Sigmoid colon (tissue), 7 donors: ENCODE results near the gene KIF26B. TPM values are rescaled to one million over a fixed set of nuclear protein-coding genes. Genes with fewer than 3 reads are reported as not detected.

Experiments used
- DNase-seq: peaks from one replicate; pipeline ENCODE4 v3.0.0-alpha.2; 2019
- H3K27ac ChIP-seq, 4 donors: fragments of 200-600 bp; sonication (generic); one replicate each; pipeline ENCODE4 v1.5.1; 2016 to 2019; ENCODE audit warnings: mild to moderate bottlenecking in 1 of 4
- H3K27me3 ChIP-seq, 3 donors: fragments of 200-600 bp; sonication (generic); one replicate each; pipeline ENCODE4 v1.5.1; 2019; ENCODE audit warnings: mild to moderate bottlenecking in 1 of 3
- H3K36me3 ChIP-seq, 4 donors: fragments of 200-600 bp; sonication (generic); one replicate each; pipeline ENCODE4 v1.5.1; 2016 to 2019
- H3K4me1 ChIP-seq, 4 donors: fragments of 200-600 bp; sonication (generic); one replicate each; pipeline ENCODE4 v1.5.1; 2017 to 2019
- H3K4me3 ChIP-seq, 4 donors: fragments of 200-600 bp; sonication (generic); one replicate each; pipeline ENCODE4 v1.5.1; 2017 to 2019; ENCODE audit warnings: mild to moderate bottlenecking in 2 of 4, moderate library complexity in 1 of 4
- H3K9me3 ChIP-seq, 4 donors: fragments of 200-600 bp in 3 of 4; sonication (generic) in 3 of 4; one replicate each; pipeline versions ENCODE4 v1.5.1 to v1.6.1; 2013 to 2019
- EP300 ChIP-seq, 4 donors: sonication (generic); formaldehyde crosslinking; IDR thresholded peaks; one replicate each; pipeline ENCODE4 v1.6.1; 2017; ENCODE audit warnings: antibody characterized with exemption in 4 of 4
- POLR2A ChIP-seq, 2 donors: fragments of 450-650 bp; IDR thresholded peaks; one replicate each; pipeline ENCODE4 v1.6.1; 2016; ENCODE audit warnings: antibody characterized with exemption in 2 of 2, mild to moderate bottlenecking in 2 of 2, moderate library complexity in 2 of 2
- POLR2AphosphoS5 ChIP-seq, 4 donors: sonication (generic); formaldehyde crosslinking; IDR thresholded peaks; one replicate each; pipeline ENCODE4 v1.6.1; 2017; ENCODE audit warnings: antibody characterized with exemption in 4 of 4
- WGBS, 2 donors: extraction: QIAGEN DNeasy Blood & Tissue Kit; methylation state at CpG; one replicate each; pipeline ENCODE4 v1.1.7; 2013; 5-methylcytosine and 5-hydroxymethylcytosine counted together
- intact Hi-C: fragments of 100-400 bp; cut with DNase I; formaldehyde crosslinking; loops from one replicate; pipeline ENCODE4 v1.15.1; 2023
- polyA plus RNA-seq, 3 donors: library from polyadenylated mRNA; stranded (reverse); fragments of 200-250 nt; gene quantifications; one replicate each; pipeline ENCODE4 v1.2.3, GENCODE V29; 2013
- total RNA-seq, 4 donors: library from RNA; depleted of rRNA; stranded (reverse); fragments of >200 nt; gene quantifications; one replicate each; pipeline ENCODE4 v1.1.0, GENCODE V29; 2016
- TF ChIP-seq, protein P1 (sequence below), 4 experiments: fragments of 450-650 bp in 3 of 4; fragments of 200-600 bp in 1 of 4; IDR thresholded peaks; one replicate each; pipeline ENCODE4 v1.5.1; 2016 to 2019; ENCODE audit warnings: antibody characterized with exemption in 4 of 4, mild to moderate bottlenecking in 3 of 4, moderate library complexity in 2 of 4
- donor health status: healthy with polysubstance abuse.
- donor health status: Bipolar disorder and iron deficiency.
- donor health status: healthy.

KIF26B gene
- total and polyA plus RNA-seq, 7 donors = under 0.01 to 5.5 (median 1.4) TPM; not detected in 1

DNA sequence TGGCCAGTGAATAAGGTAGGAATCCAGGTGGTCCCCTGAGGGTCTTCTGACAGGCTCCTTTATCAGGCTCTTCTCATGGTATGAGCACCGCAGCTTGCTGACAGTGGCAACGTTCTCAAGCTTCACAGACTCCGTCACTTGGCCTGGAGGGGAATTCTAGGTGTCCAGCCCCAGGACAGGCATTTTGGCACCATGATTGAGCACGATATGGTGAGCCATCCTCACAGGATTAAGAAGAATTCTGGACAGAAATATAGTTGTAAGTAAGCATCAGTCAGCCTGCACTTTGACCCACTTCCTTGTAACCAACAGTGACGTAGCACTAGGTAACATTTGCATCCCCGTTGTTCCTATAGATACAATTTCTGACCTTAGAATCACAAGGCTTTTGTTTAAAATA lies 30.5 kb upstream of the KIF26B start:
- H3K4me1 ChIP-seq = no peaks in the 10 kb centered on the region
- 79 to 93% methylated on average over 6 of the region's 6 CpGs for WGBS, 2 donors
- H3K27ac ChIP-seq = no peak overlapping the region
- intact Hi-C loops = no loop called here
- H3K9me3 ChIP-seq = no peaks in the 10 kb centered on the region
- no peak overlapping the region for H3K4me3 ChIP-seq
- TF ChIP-seq, protein P1, sequence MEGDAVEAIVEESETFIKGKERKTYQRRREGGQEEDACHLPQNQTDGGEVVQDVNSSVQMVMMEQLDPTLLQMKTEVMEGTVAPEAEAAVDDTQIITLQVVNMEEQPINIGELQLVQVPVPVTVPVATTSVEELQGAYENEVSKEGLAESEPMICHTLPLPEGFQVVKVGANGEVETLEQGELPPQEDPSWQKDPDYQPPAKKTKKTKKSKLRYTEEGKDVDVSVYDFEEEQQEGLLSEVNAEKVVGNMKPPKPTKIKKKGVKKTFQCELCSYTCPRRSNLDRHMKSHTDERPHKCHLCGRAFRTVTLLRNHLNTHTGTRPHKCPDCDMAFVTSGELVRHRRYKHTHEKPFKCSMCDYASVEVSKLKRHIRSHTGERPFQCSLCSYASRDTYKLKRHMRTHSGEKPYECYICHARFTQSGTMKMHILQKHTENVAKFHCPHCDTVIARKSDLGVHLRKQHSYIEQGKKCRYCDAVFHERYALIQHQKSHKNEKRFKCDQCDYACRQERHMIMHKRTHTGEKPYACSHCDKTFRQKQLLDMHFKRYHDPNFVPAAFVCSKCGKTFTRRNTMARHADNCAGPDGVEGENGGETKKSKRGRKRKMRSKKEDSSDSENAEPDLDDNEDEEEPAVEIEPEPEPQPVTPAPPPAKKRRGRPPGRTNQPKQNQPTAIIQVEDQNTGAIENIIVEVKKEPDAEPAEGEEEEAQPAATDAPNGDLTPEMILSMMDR (IDR thresholded peaks at IDR 0.05) = no peak
- TF ChIP-seq POLR2AphosphoS5 (IDR thresholded peaks at IDR 0.05) (no peak), POLR2A (IDR thresholded peaks at IDR 0.05) (no peak), EP300 (IDR thresholded peaks at IDR 0.05) (no peak)
- no peak for DNase-seq
- no peaks in the 10 kb centered on the region for H3K36me3 ChIP-seq
- peaks cover 0 to 12% (median 7%) of the 10 kb centered on the region in 3 donors for H3K27me3 ChIP-seq

DNA sequence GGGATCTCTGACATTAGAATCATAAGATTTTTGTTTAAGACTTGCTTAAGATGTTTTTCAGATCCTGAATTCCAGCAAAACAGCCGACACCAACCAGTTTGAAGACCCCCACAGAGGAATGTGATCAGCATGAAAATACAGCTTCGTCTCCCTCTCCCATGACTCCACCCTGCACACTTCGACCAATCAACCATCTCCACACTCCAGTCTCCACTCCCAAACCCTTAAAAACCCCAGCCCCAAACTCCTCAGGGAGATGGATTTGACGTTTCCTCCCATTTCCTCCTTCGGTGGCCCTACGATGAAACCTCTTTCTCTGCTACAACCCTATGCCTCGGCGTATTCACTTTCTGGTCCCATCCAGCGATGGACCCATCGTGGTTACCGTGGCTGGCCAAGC lies 30.1 kb upstream of the KIF26B start:
- no peak for DNase-seq
- Histone ChIP-seq H3K4me1 (no peaks in the 10 kb centered on the region), H3K9me3 (no peaks in the 10 kb centered on the region), H3K27ac (no peak overlapping the region), H3K27me3 (peaks cover 0 to 16% (median 11%) of the 10 kb centered on the region in 3 donors), H3K4me3 (no peak overlapping the region), H3K36me3 (no peaks in the 10 kb centered on the region)
- WGBS, 2 donors = 92% methylated on average over 11 of the region's 11 CpGs
- intact Hi-C loops = no loop called here
- TF ChIP-seq POLR2A (IDR thresholded peaks at IDR 0.05) = no peak
- no peak for TF ChIP-seq EP300 (IDR thresholded peaks at IDR 0.05)
- TF ChIP-seq, protein P1 (IDR thresholded peaks at IDR 0.05) = no peak

DNA sequence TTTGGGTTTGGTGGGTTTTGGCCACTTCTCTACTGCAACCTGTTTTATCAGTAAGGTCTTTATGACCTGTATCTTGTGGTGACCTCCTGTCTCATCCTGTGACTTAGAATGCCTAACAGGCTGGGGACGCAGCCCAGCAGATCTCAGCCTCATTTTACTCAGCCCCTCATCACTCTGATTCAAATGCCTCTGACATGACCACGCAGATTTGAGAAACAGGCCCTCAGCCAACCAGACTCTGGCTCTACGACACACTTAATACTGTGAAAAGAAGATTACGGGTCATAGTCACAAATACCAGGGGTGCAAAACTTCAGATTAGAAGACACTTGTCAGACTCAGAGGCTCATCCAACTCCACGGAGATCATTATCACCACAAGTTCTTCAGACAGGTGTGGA lies 28.3 kb upstream of the KIF26B start:
- 70 to 71% methylated on average over 5 of the region's 5 CpGs for WGBS, 2 donors
- H3K4me1 ChIP-seq = no peaks in the 10 kb centered on the region
- H3K36me3 ChIP-seq = no peaks in the 10 kb centered on the region
- H3K27me3 ChIP-seq = peaks cover 0 to 30% (median 15%) of the 10 kb centered on the region in 3 donors
- H3K9me3 ChIP-seq = no peaks in the 10 kb centered on the region
- H3K27ac ChIP-seq = no peak overlapping the region
- TF ChIP-seq POLR2A (IDR thresholded peaks at IDR 0.05) = no peak
- TF ChIP-seq POLR2AphosphoS5 (IDR thresholded peaks at IDR 0.05) = no peak
- TF ChIP-seq, protein P1 (IDR thresholded peaks at IDR 0.05) = no peak
- no peak for TF ChIP-seq EP300 (IDR thresholded peaks at IDR 0.05)
- intact Hi-C loops = no loop called here
- DNase-seq = no peak
- H3K4me3 ChIP-seq = no peak overlapping the region

DNA sequence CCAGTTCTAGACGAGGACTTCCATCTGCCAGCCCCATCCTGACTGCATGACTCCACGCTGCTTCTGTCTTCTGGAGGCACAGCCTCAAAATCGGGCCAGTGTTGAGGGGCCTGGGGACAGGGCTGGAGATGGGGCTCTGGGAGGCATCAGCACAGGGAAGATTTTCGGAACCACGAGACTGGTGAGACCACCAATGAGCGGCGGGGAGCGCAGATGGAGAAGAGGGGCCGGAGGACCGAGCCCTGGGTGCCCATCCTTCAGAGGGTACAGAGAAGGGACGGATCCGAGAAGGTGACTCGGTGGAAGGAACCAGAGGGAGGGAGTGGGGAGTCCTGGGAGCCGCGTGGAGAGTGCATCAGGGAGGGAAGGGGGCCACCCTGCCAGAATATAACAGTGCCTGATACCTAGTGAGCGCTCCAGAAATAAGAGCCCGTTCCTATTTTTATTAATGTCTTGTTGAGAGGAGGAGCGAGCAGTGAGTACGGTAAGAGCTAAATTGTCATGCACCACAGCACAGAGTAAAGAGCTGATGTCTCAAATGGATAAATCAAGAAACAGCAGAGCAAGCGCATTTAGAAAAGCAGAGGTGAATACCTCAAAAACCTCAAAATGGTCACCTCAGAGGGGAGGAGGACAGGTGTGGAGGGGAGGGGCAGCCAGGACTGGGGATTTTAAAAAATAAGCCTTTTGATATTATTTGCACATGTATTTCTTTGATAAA lies 26.2 kb upstream of the KIF26B start:
- intact Hi-C loops = no loop called here
- TF ChIP-seq POLR2AphosphoS5 (IDR thresholded peaks at IDR 0.05) (no peak), EP300 (IDR thresholded peaks at IDR 0.05) (no peak), POLR2A (IDR thresholded peaks at IDR 0.05) (no peak)
- TF ChIP-seq, protein P1 (IDR thresholded peaks at IDR 0.05) = no peak
- Histone ChIP-seq H3K27me3 (peaks cover 0 to 49% (median 20%) of the 10 kb centered on the region in 3 donors), H3K4me3 (no peak overlapping the region), H3K9me3 (no peaks in the 10 kb centered on the region), H3K4me1 (no peaks in the 10 kb centered on the region), H3K36me3 (no peaks in the 10 kb centered on the region), H3K27ac (no peak overlapping the region)
- WGBS, 2 donors = 83 to 89% methylated on average over 20 of the region's 20 CpGs
- DNase-seq = no peak
